ENCODE results near the gene CCNH. TPM values are rescaled to one million over a fixed set of nuclear protein-coding genes. Genes with fewer than 3 reads are reported as not detected.

The CCNH gene
- total RNA-seq, 1 experiment from 2014 or later = 44.0 TPM

DNA sequence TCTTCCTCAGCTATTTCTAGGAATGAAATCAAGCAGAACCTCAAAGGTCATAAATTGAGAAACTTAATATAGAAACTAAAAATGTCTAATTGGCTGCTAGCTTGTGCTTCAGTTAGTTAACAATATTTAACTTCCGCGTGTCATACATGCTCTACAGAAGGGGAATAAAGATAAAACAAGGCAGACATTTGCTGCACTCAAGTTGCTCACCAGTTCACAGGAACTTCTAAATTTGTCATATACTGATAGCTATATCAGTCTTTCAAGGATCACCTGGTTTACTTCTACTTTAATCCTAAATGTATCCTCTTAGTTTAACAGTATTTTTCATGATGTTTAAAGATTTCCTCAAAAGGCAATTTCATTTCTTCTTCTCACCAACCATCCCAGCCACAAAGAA lies 8.4 kb downstream of the CCNH start:
- no peak overlapping the region for H3K27ac ChIP-seq (ENCODE audit: low read length)
- TF ChIP-seq, protein P1, sequence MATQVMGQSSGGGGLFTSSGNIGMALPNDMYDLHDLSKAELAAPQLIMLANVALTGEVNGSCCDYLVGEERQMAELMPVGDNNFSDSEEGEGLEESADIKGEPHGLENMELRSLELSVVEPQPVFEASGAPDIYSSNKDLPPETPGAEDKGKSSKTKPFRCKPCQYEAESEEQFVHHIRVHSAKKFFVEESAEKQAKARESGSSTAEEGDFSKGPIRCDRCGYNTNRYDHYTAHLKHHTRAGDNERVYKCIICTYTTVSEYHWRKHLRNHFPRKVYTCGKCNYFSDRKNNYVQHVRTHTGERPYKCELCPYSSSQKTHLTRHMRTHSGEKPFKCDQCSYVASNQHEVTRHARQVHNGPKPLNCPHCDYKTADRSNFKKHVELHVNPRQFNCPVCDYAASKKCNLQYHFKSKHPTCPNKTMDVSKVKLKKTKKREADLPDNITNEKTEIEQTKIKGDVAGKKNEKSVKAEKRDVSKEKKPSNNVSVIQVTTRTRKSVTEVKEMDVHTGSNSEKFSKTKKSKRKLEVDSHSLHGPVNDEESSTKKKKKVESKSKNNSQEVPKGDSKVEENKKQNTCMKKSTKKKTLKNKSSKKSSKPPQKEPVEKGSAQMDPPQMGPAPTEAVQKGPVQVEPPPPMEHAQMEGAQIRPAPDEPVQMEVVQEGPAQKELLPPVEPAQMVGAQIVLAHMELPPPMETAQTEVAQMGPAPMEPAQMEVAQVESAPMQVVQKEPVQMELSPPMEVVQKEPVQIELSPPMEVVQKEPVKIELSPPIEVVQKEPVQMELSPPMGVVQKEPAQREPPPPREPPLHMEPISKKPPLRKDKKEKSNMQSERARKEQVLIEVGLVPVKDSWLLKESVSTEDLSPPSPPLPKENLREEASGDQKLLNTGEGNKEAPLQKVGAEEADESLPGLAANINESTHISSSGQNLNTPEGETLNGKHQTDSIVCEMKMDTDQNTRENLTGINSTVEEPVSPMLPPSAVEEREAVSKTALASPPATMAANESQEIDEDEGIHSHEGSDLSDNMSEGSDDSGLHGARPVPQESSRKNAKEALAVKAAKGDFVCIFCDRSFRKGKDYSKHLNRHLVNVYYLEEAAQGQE (IDR thresholded peaks at IDR 0.05; ENCODE audit: insufficient read depth in 1 of 2, low read depth in 2 of 2, low read length in 1 of 2) = no peak
- TF ChIP-seq TCF7L2 (IDR thresholded peaks at IDR 0.05; ENCODE audit: low read depth, low read length) = no peak
- no peak for TF ChIP-seq POLR2AphosphoS5 (IDR thresholded peaks at IDR 0.05; ENCODE audit: low read depth, low read length)
- TF ChIP-seq SIN3A (IDR thresholded peaks at IDR 0.05; ENCODE audit: borderline replicate concordance, insufficient read depth, low read depth, low read length) = no peak
- TF ChIP-seq, protein P2, sequence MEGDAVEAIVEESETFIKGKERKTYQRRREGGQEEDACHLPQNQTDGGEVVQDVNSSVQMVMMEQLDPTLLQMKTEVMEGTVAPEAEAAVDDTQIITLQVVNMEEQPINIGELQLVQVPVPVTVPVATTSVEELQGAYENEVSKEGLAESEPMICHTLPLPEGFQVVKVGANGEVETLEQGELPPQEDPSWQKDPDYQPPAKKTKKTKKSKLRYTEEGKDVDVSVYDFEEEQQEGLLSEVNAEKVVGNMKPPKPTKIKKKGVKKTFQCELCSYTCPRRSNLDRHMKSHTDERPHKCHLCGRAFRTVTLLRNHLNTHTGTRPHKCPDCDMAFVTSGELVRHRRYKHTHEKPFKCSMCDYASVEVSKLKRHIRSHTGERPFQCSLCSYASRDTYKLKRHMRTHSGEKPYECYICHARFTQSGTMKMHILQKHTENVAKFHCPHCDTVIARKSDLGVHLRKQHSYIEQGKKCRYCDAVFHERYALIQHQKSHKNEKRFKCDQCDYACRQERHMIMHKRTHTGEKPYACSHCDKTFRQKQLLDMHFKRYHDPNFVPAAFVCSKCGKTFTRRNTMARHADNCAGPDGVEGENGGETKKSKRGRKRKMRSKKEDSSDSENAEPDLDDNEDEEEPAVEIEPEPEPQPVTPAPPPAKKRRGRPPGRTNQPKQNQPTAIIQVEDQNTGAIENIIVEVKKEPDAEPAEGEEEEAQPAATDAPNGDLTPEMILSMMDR (IDR thresholded peaks at IDR 0.05) = no peak
- intact Hi-C loops (cut with micrococcal nuclease; ENCODE audit: unreplicated experiment) = no loop called here
- ATAC-seq (no peak), DNase-seq (ENCODE audit: low read depth, low spot score) (no peak)
- H3K4me1 ChIP-seq (ENCODE audit: control insufficient read depth, insufficient read depth, low read length) = no peaks in the 10 kb centered on the region
- no peaks in the 10 kb centered on the region for H3K27me3 ChIP-seq (ENCODE audit: control insufficient read depth, insufficient read depth, low read length)
- no peaks in the 10 kb centered on the region for H3K9me3 ChIP-seq (ENCODE audit: control insufficient read depth, insufficient read depth, low read depth, low read length)
- in situ Hi-C loops (cut with HindIII; ENCODE audit: low pct_unique_long_range_greater_than_20kb, low sequenced_read_pairs) = no loop called here
- POLR2A ChIA-PET = no interaction called here
- no peak overlapping the region for H3K4me3 ChIP-seq (ENCODE audit: low read depth in 2 of 2, low read length in 2 of 2)
- CTCF ChIA-PET = no interaction called here
- no TSS peak for BruUV-seq (replicated peaks)
- H3K36me3 ChIP-seq (ENCODE audit: control insufficient read depth, insufficient read depth, low read length) = peaks cover 72% of the 10 kb centered on the region

DNA sequence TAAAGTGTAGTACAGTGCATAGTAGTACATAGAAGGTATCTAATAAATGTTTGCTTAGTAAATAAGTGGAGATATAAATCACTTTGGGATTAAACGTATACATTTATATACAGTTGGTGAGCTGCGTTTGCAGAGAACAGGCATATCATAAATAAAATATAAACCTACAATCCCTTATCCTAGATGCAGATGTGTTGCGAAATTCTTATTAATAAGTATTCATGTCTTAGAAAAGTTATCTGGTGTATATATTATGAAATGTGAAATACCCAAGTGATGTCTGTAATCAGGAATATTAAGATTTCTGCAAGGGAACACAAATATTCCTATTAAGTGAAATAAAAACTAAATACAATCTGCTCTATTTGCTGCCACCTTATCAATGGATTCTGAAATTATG lies 8.8 kb downstream of the CCNH start:
- H3K4me3 ChIP-seq (ENCODE audit: low read depth in 2 of 2, low read length in 2 of 2) = no peak overlapping the region
- no peaks in the 10 kb centered on the region for H3K27me3 ChIP-seq (ENCODE audit: control insufficient read depth, insufficient read depth, low read length)
- CTCF ChIA-PET = no interaction called here
- peaks cover 72% of the 10 kb centered on the region for H3K36me3 ChIP-seq (ENCODE audit: control insufficient read depth, insufficient read depth, low read length)
- POLR2A ChIA-PET = no interaction called here
- BruUV-seq (replicated peaks) = no TSS peak
- in situ Hi-C loops (cut with HindIII; ENCODE audit: low pct_unique_long_range_greater_than_20kb, low sequenced_read_pairs) = no loop called here
- no peak for DNase-seq (ENCODE audit: low read depth, low spot score)
- no peaks in the 10 kb centered on the region for H3K9me3 ChIP-seq (ENCODE audit: control insufficient read depth, insufficient read depth, low read depth, low read length)
- ATAC-seq = no peak
- H3K4me1 ChIP-seq (ENCODE audit: control insufficient read depth, insufficient read depth, low read length) = no peaks in the 10 kb centered on the region
- no peak overlapping the region for H3K27ac ChIP-seq (ENCODE audit: low read length)
- intact Hi-C loops (cut with micrococcal nuclease; ENCODE audit: unreplicated experiment) = no loop called here
- TF ChIP-seq POLR2AphosphoS5 (IDR thresholded peaks at IDR 0.05; ENCODE audit: low read depth, low read length) = no peak
- TF ChIP-seq TCF7L2 (IDR thresholded peaks at IDR 0.05; ENCODE audit: low read depth, low read length) = no peak
- TF ChIP-seq, protein P2 (IDR thresholded peaks at IDR 0.05) = no peak

DNA sequence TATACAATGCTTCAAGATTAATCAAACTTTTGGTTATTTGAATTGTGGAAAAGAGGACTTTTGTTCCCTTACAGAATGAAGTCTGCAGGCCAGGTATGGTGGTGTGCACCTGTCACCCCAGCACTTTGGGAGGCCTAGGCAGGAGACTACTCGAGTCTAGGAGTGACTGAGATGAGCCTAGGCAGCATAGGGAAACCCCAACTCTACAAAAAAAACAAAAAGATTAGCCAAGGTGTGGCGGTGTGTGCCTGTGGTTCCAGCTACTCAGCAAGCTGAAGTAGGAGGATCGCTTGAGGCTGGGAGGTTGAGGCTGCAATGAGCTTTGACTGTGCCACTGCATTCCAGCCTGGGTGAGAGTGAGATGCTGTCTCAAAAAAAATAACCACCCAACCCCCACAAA lies 9.3 kb downstream of the CCNH start:
- CTCF ChIA-PET = no interaction called here
- in situ Hi-C loops (cut with HindIII; ENCODE audit: low pct_unique_long_range_greater_than_20kb, low sequenced_read_pairs) = no loop called here

More for the DNA sequence above, 9.3 kb downstream of the CCNH start:
- no peak overlapping the region for H3K27ac ChIP-seq (ENCODE audit: low read length)
- DNase-seq (ENCODE audit: low read depth, low spot score) (no peak), ATAC-seq (no peak)
- no TSS peak for BruUV-seq (replicated peaks)
- H3K9me3 ChIP-seq (ENCODE audit: control insufficient read depth, insufficient read depth, low read depth, low read length) = no peaks in the 10 kb centered on the region
- peaks cover 68% of the 10 kb centered on the region for H3K36me3 ChIP-seq (ENCODE audit: control insufficient read depth, insufficient read depth, low read length)
- POLR2A ChIA-PET = no interaction called here
- TF ChIP-seq POLR2AphosphoS5 (IDR thresholded peaks at IDR 0.05; ENCODE audit: low read depth, low read length) = no peak
- TF ChIP-seq, protein P2 (IDR thresholded peaks at IDR 0.05) = no peak
- TF ChIP-seq TCF7L2 (IDR thresholded peaks at IDR 0.05; ENCODE audit: low read depth, low read length) = no peak
- no peak for TF ChIP-seq SIN3A (IDR thresholded peaks at IDR 0.05; ENCODE audit: borderline replicate concordance, insufficient read depth, low read depth, low read length)
- TF ChIP-seq, protein P1 (IDR thresholded peaks at IDR 0.05; ENCODE audit: insufficient read depth in 1 of 2, low read depth in 2 of 2, low read length in 1 of 2) = no peak
- no peaks in the 10 kb centered on the region for H3K4me1 ChIP-seq (ENCODE audit: control insufficient read depth, insufficient read depth, low read length)
- no peaks in the 10 kb centered on the region for H3K27me3 ChIP-seq (ENCODE audit: control insufficient read depth, insufficient read depth, low read length)
- H3K4me3 ChIP-seq (ENCODE audit: low read depth in 2 of 2, low read length in 2 of 2) = no peak overlapping the region
- intact Hi-C loops (cut with micrococcal nuclease; ENCODE audit: unreplicated experiment) = no loop called here

Measured in Panc1 (cell line).